NCI-H345 (cell line): ENCODE measurements around the gene CRTAC1.
"Not testable (repeated sequence)": the region's sequence is repeated elsewhere in the genome, so short reads cannot be mapped to it uniquely, and the experiment has no call there.

ENCODE experiments used
- DNase-seq: peaks from one replicate; lab custom pipeline; 2025; lab: John Stamatoyannopoulos, UW

CRTAC1 gene

GRCh38 chr10:97869091-97870042, 161.1 kb downstream of the CRTAC1 start:
- DNase-seq = peak; percentile 83

GRCh38 chr10:97868134-97868685, 162.2 kb downstream of the CRTAC1 start:
- no peak for DNase-seq

GRCh38 chr10:97867220-97867800, 163.1 kb downstream of the CRTAC1 start:
- no peak for DNase-seq

- no peak for DNase-seq
Measured at GRCh38 chr10:97866524-97867219, 163.7 kb downstream of the CRTAC1 start.

GRCh38 chr10:97865488-97865887, 164.9 kb downstream of the CRTAC1 start:
- no peak for DNase-seq

GRCh38 chr10:97863808-97864207, 166.6 kb downstream of the CRTAC1 start:
- DNase-seq = no peak

- no peak for DNase-seq
Measured at GRCh38 chr10:97861924-97862323, 168.5 kb downstream of the CRTAC1 start.

GRCh38 chr10:97861097-97861750, 169.2 kb downstream of the CRTAC1 start:
- peak; percentile 2 for DNase-seq

GRCh38 chr10:97858001-97858439, 172.4 kb downstream of the CRTAC1 start:
- DNase-seq = no peak

GRCh38 chr10:97854743-97855142, 175.7 kb downstream of the CRTAC1 start:
- DNase-seq = no peak

GRCh38 chr10:97852840-97853405, 177.5 kb downstream of the CRTAC1 start:
- DNase-seq = no peak

- no peak for DNase-seq
Measured at GRCh38 chr10:97852277-97852676, 178.1 kb downstream of the CRTAC1 start.

- DNase-seq = no peak
Measured at GRCh38 chr10:97851341-97852001, 178.9 kb downstream of the CRTAC1 start.

GRCh38 chr10:97850446-97850845, 180.0 kb downstream of the CRTAC1 start:
- DNase-seq = peak; percentile 9

- peak; percentile 47 for DNase-seq
Measured at GRCh38 chr10:97849687-97850402, 180.6 kb downstream of the CRTAC1 start, which contains the start of gene GOLGA7B. TSS of gene GOLGA7B (plus strand) at chr10:97849843. CDS start at chr10:97850304, 461 bp downstream.

- peak; percentile 70 for DNase-seq
Measured at GRCh38 chr10:97849103-97849686, 181.2 kb downstream of the CRTAC1 start.

GRCh38 chr10:97844678-97845077, 185.7 kb downstream of the CRTAC1 start:
- DNase-seq = no peak

- not testable (repeated sequence) for DNase-seq
Measured at GRCh38 chr10:97843972-97844371, 186.4 kb downstream of the CRTAC1 start.

- peak; percentile 86 for DNase-seq
Measured at GRCh38 chr10:97843281-97843671, 187.1 kb downstream of the CRTAC1 start.
